SJCRH30 (cell line): ENCODE data around the gene SDC1. TPM values are rescaled to one million over a fixed set of nuclear protein-coding genes. Genes with fewer than 3 reads are reported as not detected.
"Not testable (repeated sequence)": the region's sequence is repeated elsewhere in the genome, so short reads cannot be mapped to it uniquely, and the experiment has no call there.

Experiments
- DNase-seq, 2 experiments: peaks; one replicate each; pipeline ENCODE4 v3.0.0-alpha.2; 2015 to 2020
- H3K27ac ChIP-seq: fragments of 250-450 bp; sonication (Bioruptor Pico); 2 replicates; pipeline ENCODE4 v1.5.1; 2020; ENCODE audit warnings: mild to moderate bottlenecking, moderate library complexity
- H3K27me3 ChIP-seq: fragments of 250-450 bp; sonication (Bioruptor Pico); 2 replicates; pipeline ENCODE4 v1.5.1; 2020; ENCODE audit warnings: mild to moderate bottlenecking, moderate library complexity
- H3K36me3 ChIP-seq: fragments of 250-450 bp; sonication (Bioruptor Pico); 2 replicates; pipeline ENCODE4 v1.5.1; 2020; ENCODE audit warnings: mild to moderate bottlenecking, moderate library complexity
- H3K4me1 ChIP-seq: fragments of 250-450 bp; sonication (Bioruptor Pico); 2 replicates; pipeline ENCODE4 v1.5.1; 2020; ENCODE audit warnings: mild to moderate bottlenecking, moderate library complexity
- H3K4me3 ChIP-seq: fragments of 250-450 bp; sonication (Bioruptor Pico); 2 replicates; pipeline ENCODE4 v1.5.1; 2020; ENCODE audit warnings: mild to moderate bottlenecking, moderate library complexity
- H3K9me3 ChIP-seq: fragments of 250-450 bp; sonication (Bioruptor Pico); replicated peaks from 2 replicates; pipeline ENCODE4 v1.5.1; 2020; ENCODE audit warnings: mild to moderate bottlenecking, moderate library complexity
- total RNA-seq: library from RNA; depleted of rRNA; stranded (reverse); fragments of >200 nt; shearing (Covaris generic); gene quantifications from 2 replicates; pipeline ENCODE4 v1.2.3, GENCODE V29; 2014; rRNA removed

Gene SDC1, protein sequence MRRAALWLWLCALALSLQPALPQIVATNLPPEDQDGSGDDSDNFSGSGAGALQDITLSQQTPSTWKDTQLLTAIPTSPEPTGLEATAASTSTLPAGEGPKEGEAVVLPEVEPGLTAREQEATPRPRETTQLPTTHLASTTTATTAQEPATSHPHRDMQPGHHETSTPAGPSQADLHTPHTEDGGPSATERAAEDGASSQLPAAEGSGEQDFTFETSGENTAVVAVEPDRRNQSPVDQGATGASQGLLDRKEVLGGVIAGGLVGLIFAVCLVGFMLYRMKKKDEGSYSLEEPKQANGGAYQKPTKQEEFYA
- total RNA-seq = 61.8 and 62.6 TPM in 2 replicates

GRCh38 chr2:20224716-20225293 is at the start of gene SDC1:
Gene SDC1 (minus strand): TSS chr2:20225130. CDS start chr2:20224867, 263 bp downstream.
- H3K27me3 ChIP-seq = no peaks in the 10 kb centered on the region
- no peaks in the 10 kb centered on the region for H3K9me3 ChIP-seq
- H3K36me3 ChIP-seq = no peaks in the 10 kb centered on the region
- peak in 1 of 2 experiments; percentile 79 for DNase-seq
- H3K4me3 ChIP-seq = peak within 1 kb of the TSS; percentile 84
- H3K4me1 ChIP-seq = no peaks in the 10 kb centered on the region
- peak within 1 kb of the TSS; percentile 74 for H3K27ac ChIP-seq

DNA sequence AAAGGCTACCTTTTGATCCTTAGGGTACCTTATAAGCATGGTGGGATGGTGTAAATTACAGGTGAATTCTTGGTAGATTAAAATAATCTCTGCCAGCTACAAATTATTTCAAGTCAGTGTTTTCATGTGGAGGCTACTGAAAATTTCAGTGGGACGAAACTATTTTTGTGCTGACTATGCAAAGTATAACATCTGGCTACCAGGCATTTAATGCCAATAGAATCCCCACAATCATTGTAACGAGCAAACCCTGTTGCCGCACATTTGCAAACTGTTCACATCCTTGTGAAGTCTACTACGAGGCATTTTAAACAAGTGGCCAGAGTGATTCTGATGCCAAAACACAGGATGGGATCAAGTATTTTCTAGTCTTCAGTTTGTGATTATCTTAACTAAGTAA is 48.1 kb upstream of the SDC1 start:
- no peaks in the 10 kb centered on the region for H3K4me1 ChIP-seq
- no peaks in the 10 kb centered on the region for H3K9me3 ChIP-seq
- H3K36me3 ChIP-seq = peaks cover 72% of the 10 kb centered on the region
- no peak overlapping the region for H3K27ac ChIP-seq
- no peak for DNase-seq
- H3K27me3 ChIP-seq = no peaks in the 10 kb centered on the region
- H3K4me3 ChIP-seq = no peak overlapping the region

GRCh38 chr2:20268317-20268716 is 43.4 kb upstream of the SDC1 start:
- H3K4me1 ChIP-seq, H3K4me3 ChIP-seq, H3K27me3 ChIP-seq, DNase-seq, H3K27ac ChIP-seq, H3K9me3 ChIP-seq: not testable (repeated sequence)
- H3K36me3 ChIP-seq = peaks cover 59% of the 10 kb centered on the region

DNA sequence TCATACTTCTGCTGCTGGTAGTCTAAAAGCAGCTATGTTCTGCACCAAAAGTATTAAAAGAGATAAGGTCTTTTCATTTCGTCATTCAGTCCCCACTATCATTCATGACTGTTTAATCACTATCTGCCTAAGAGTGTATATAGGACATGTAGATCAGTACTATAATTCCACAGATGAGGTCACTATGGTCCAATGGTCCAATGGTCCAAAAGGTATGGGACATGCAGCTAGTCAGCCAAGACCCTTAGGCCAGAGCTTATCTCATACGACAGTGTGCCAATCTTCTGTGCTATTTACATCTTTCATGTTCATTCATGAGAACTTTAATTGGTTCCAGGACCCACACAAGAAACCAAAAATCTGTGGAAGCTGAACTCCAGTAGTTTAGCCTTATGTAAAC is 42.6 kb upstream of the SDC1 start:
- no peak overlapping the region for H3K27ac ChIP-seq
- no peak for DNase-seq
- H3K27me3 ChIP-seq = no peaks in the 10 kb centered on the region
- no peaks in the 10 kb centered on the region for H3K9me3 ChIP-seq
- no peak overlapping the region for H3K4me3 ChIP-seq
- no peaks in the 10 kb centered on the region for H3K4me1 ChIP-seq
- H3K36me3 ChIP-seq = peaks cover 66% of the 10 kb centered on the region

- DNase-seq = no peak
- Histone ChIP-seq H3K4me3 (no peak overlapping the region), H3K27me3 (no peaks in the 10 kb centered on the region), H3K27ac (no peak overlapping the region), H3K9me3 (no peaks in the 10 kb centered on the region), H3K36me3 (peaks cover 73% of the 10 kb centered on the region), H3K4me1 (no peaks in the 10 kb centered on the region)
Observed at GRCh38 chr2:20264629-20265028, 39.7 kb upstream of the SDC1 start.

DNA sequence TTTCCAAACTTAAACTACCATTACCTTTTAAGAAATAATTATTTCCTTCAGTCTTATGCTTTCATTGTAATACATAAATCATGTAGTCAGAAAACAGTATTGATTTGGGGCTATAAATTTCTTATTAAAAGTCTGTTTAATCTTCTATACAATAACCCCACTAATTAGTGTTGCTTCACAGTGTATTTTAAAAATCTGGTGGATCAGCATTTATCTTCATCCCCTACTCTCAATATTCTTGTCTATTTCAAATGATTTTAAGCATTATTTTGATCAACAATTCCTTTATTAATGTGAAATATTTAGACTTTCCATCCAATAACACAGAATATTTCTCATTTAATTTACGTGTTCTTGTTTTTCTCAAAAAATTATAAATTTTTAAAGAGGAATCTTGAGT is 32.5 kb upstream of the SDC1 start:
- H3K27ac ChIP-seq = no peak overlapping the region
- H3K4me1 ChIP-seq = no peaks in the 10 kb centered on the region
- no peak for DNase-seq
- H3K4me3 ChIP-seq = no peak overlapping the region
- no peaks in the 10 kb centered on the region for H3K9me3 ChIP-seq
- no peaks in the 10 kb centered on the region for H3K27me3 ChIP-seq
- peaks cover 91% of the 10 kb centered on the region for H3K36me3 ChIP-seq

GRCh38 chr2:20254731-20255130 is 29.8 kb upstream of the SDC1 start:
- DNase-seq = no peak
- Histone ChIP-seq H3K36me3 (peaks cover 91% of the 10 kb centered on the region), H3K27me3 (no peaks in the 10 kb centered on the region), H3K4me1 (no peaks in the 10 kb centered on the region), H3K4me3 (no peak overlapping the region), H3K9me3 (no peaks in the 10 kb centered on the region), H3K27ac (no peak overlapping the region)

GRCh38 chr2:20250436-20250835 is 25.5 kb upstream of the SDC1 start:
- Histone ChIP-seq H3K4me1 (no peaks in the 10 kb centered on the region), H3K27ac (no peak overlapping the region), H3K27me3 (no peaks in the 10 kb centered on the region), H3K36me3 (peaks cover 82% of the 10 kb centered on the region), H3K4me3 (no peak overlapping the region), H3K9me3 (no peaks in the 10 kb centered on the region)
- DNase-seq = no peak

- H3K4me3 ChIP-seq = no peak overlapping the region
- H3K27ac ChIP-seq = no peak overlapping the region
- no peaks in the 10 kb centered on the region for H3K4me1 ChIP-seq
- H3K9me3 ChIP-seq = no peaks in the 10 kb centered on the region
- H3K27me3 ChIP-seq = no peaks in the 10 kb centered on the region
- peaks cover 69% of the 10 kb centered on the region for H3K36me3 ChIP-seq
- DNase-seq = no peak
Observed at GRCh38 chr2:20249170-20249569, 24.2 kb upstream of the SDC1 start.

- Histone ChIP-seq H3K4me3 (no peak overlapping the region), H3K9me3 (no peaks in the 10 kb centered on the region), H3K27ac (no peak overlapping the region), H3K27me3 (no peaks in the 10 kb centered on the region), H3K4me1 (no peaks in the 10 kb centered on the region), H3K36me3 (peaks cover 50% of the 10 kb centered on the region)
- no peak for DNase-seq
Observed at GRCh38 chr2:20247084-20247483, 22.2 kb upstream of the SDC1 start.

DNA sequence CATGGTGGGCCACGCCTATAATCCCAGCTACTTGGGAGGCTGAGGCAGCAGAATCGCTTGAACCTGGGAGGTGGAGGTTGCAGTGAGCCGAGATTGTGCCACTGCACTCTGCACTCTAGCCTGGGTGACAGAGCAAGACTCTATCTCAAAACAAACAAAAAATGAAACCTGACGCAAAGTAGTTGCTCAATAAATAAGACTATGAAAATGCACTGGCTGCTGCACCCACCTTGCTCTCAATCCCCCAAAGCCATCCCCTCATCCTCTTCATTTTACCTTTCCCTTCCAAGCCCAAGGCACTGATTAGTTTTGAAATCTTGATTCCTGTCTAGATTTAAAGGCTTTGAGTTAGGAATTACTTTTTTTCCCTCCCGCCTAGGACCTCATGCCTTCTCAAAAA is 18.7 kb upstream of the SDC1 start:
- H3K9me3 ChIP-seq, H3K27ac ChIP-seq, H3K27me3 ChIP-seq, H3K4me1 ChIP-seq, DNase-seq, H3K4me3 ChIP-seq: not testable (repeated sequence)
- peaks cover 18% of the 10 kb centered on the region for H3K36me3 ChIP-seq

GRCh38 chr2:20242727-20243377 is 17.9 kb upstream of the SDC1 start:
- no peaks in the 10 kb centered on the region for H3K27me3 ChIP-seq
- no peaks in the 10 kb centered on the region for H3K4me1 ChIP-seq
- DNase-seq = peak in 1 of 2 experiments; percentile 39
- H3K36me3 ChIP-seq = peaks cover 12% of the 10 kb centered on the region
- H3K4me3 ChIP-seq = no peak overlapping the region
- no peaks in the 10 kb centered on the region for H3K9me3 ChIP-seq
- no peak overlapping the region for H3K27ac ChIP-seq

GRCh38 chr2:20241973-20242726 is 17.2 kb upstream of the SDC1 start:
- Histone ChIP-seq H3K27ac (no peak overlapping the region), H3K36me3 (peaks cover 5% of the 10 kb centered on the region), H3K27me3 (no peaks in the 10 kb centered on the region), H3K4me3 (no peak overlapping the region), H3K9me3 (no peaks in the 10 kb centered on the region), H3K4me1 (no peaks in the 10 kb centered on the region)
- no peak for DNase-seq

DNA sequence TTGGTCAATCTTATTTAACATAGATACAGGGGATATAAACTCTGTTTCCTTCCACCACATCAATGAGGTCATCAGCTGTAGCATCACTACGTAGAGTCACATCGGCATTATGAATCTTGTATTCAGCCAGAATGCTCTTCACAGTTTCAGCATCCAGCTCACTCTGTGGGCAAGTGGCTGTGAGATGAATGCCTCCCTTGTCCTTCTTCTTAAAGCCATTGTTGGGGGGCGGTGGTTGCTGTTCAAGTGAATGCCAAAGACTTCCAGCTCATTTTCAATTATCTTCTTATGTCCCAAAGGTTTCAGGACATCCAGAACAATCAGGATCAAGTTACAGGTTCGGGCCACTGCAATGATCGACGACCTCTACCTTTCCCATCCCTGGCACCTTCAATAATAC is 15.4 kb upstream of the SDC1 start:
- H3K36me3 ChIP-seq, H3K9me3 ChIP-seq, DNase-seq, H3K4me1 ChIP-seq, H3K4me3 ChIP-seq, H3K27ac ChIP-seq, H3K27me3 ChIP-seq: not testable (repeated sequence)

GRCh38 chr2:20236496-20236895 is 11.6 kb upstream of the SDC1 start:
- Histone ChIP-seq H3K27ac (no peak overlapping the region), H3K4me1 (no peaks in the 10 kb centered on the region), H3K4me3 (no peak overlapping the region), H3K36me3 (no peaks in the 10 kb centered on the region), H3K9me3 (no peaks in the 10 kb centered on the region), H3K27me3 (no peaks in the 10 kb centered on the region)
- no peak for DNase-seq
